Body of pancreas (tissue), 4 donors: Measurements from ENCODE around the gene PTPRM.

Experiments used
- CTCF ChIP-seq, 7 experiments: fragments of 450-650 bp in 4 of 7; fragments of 200-600 bp in 3 of 7; sonication (generic) in 3 of 7; IDR thresholded peaks; one replicate each; pipeline ENCODE4 v1.5.1; 2016 to 2019; ENCODE audit warnings: antibody characterized with exemption in 7 of 7
- POLR2A ChIP-seq, 3 donors: fragments of 450-650 bp; IDR thresholded peaks; one replicate each; pipeline ENCODE4 v1.6.1; 2016; ENCODE audit warnings: antibody characterized with exemption in 3 of 3, mild to moderate bottlenecking in 2 of 3

- TF ChIP-seq CTCF (IDR thresholded peaks at IDR 0.05) (no peak), POLR2A (IDR thresholded peaks at IDR 0.05) (no peak)
Measured at GRCh38 chr18:7750095-7750663, 183.1 kb downstream of the PTPRM start.
